VCaP (cell line): ENCODE data around the gene GALM.

Source experiments
- H3K27ac ChIP-seq: fragments of 450-650 bp; 2 replicates; pipeline ENCODE4 v1.5.1; 2017
- TF ChIP-seq, protein P1 (sequence below): fragments of 450-650 bp; conservative IDR thresholded peaks from 2 replicates; pipeline ENCODE4 v1.5.1; 2017; ENCODE audit warnings: mild to moderate bottlenecking, moderate library complexity

Gene GALM

DNA sequence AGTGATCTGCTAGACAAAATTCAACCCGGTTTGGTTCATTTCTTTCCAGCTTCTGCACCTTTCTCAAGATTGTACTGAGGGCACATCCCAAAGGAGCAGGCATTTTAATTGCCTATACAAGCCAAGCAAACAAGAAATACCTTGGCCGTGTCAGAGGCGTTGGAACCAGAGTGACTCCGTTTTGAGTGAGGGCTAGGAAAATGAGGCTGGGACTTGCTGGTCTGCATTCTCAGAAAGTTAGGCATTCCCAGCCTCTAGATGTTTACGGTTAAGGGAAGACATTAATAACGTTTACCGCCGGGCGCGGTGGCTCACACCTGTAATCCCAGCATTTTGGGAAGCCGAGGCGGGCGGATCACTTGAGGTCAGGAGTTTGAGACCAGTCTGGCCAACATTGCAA lies 110.6 kb downstream of the GALM start:
- TF ChIP-seq, protein P1, sequence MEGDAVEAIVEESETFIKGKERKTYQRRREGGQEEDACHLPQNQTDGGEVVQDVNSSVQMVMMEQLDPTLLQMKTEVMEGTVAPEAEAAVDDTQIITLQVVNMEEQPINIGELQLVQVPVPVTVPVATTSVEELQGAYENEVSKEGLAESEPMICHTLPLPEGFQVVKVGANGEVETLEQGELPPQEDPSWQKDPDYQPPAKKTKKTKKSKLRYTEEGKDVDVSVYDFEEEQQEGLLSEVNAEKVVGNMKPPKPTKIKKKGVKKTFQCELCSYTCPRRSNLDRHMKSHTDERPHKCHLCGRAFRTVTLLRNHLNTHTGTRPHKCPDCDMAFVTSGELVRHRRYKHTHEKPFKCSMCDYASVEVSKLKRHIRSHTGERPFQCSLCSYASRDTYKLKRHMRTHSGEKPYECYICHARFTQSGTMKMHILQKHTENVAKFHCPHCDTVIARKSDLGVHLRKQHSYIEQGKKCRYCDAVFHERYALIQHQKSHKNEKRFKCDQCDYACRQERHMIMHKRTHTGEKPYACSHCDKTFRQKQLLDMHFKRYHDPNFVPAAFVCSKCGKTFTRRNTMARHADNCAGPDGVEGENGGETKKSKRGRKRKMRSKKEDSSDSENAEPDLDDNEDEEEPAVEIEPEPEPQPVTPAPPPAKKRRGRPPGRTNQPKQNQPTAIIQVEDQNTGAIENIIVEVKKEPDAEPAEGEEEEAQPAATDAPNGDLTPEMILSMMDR, result no peak
- H3K27ac ChIP-seq, result no peak overlapping the region

DNA sequence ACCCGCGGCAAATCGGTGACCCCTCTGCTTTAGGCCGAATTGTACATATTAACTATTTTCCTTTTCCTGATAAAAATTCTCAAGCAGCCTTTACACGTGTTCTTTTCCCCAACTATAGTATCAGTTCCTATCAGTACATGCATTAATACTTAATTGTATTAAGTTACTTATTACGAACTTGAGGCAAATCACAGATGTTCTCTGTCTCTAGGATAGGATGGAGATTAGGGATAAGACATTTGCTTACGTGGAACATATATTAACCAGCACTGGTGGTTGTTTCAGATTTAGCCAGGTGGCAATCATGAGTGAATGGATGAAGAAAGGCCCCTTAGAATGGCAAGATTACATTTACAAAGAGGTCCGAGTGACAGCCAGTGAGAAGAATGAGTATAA lies 112.8 kb downstream of the GALM start:
- TF ChIP-seq, protein P1, result 0 out of 2 replicates have a peak, but pooled peaks have one; percentile 9
- peak overlapping the region; percentile 67 for H3K27ac ChIP-seq

DNA sequence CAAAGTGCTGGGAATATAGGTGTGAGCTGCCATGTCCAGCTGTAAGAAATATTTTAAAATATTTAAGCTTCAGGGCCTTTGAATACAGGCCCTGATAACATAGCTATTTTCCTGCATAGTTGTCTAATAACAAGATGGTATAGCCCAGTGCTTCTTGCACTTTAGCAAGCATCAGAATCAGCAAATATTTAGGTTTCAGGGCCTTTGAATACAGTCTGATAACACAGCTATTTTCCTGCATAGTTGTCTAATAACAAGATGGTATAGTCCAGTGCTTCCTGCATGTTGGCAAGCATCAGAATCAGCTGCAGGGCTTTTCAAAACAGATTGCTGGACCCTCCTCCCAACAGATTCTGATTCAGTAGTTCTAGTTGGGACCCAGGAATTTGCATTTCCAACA lies 117.7 kb downstream of the GALM start:
- TF ChIP-seq, protein P1, result no peak
- H3K27ac ChIP-seq, result peak overlapping the region; percentile 79
